HUES6 (cell line): ENCODE measurements around the gene ABTB2.
A peak's percentile ranks its signal among the peaks of the same experiment; 100 is the strongest.

Source experiments
- H3K27ac ChIP-seq: 2 replicates; pipeline ENCODE4 v1.7.0; 2013; ENCODE audit warnings: low read depth, mild to moderate bottlenecking, low read length, inconsistent platforms
- H3K27me3 ChIP-seq: 2 replicates; pipeline ENCODE4 v1.6.1; 2013; ENCODE audit warnings: low read length; ENCODE audit not compliant: control insufficient read depth, insufficient read depth
- H3K36me3 ChIP-seq: 2 replicates; pipeline ENCODE4 v1.6.1; 2013; ENCODE audit warnings: low read length; ENCODE audit not compliant: control insufficient read depth, insufficient read depth
- H3K4me1 ChIP-seq: 2 replicates; pipeline ENCODE4 v1.6.1; 2013; ENCODE audit warnings: low read length; ENCODE audit not compliant: control insufficient read depth, insufficient read depth
- H3K4me3 ChIP-seq: 2 replicates; pipeline ENCODE4 v1.5.1; 2013; ENCODE audit warnings: low read depth, low read length
- H3K9ac ChIP-seq: one replicate; pipeline ENCODE4 v1.6.1; 2013; ENCODE audit warnings: mild to moderate bottlenecking, low read length
- H3K9me3 ChIP-seq: 2 replicates; pipeline ENCODE4 v1.6.1; 2013; ENCODE audit warnings: low read depth, low read length; ENCODE audit not compliant: control insufficient read depth, insufficient read depth

Gene ABTB2

GRCh38 chr11:34124885-34125668, 232.7 kb downstream of the ABTB2 start:
- Histone ChIP-seq H3K4me3 (no peak overlapping the region), H3K36me3 (peaks cover 88% of the 10 kb centered on the region)

GRCh38 chr11:34120651-34121050, 237.2 kb downstream of the ABTB2 start:
- H3K27ac ChIP-seq: no peak overlapping the region

More at GRCh38 chr11:34124885-34125668, 232.7 kb downstream of the ABTB2 start:
- H3K27me3 ChIP-seq: no peaks in the 10 kb centered on the region
- H3K9ac ChIP-seq: no peak overlapping the region
- no peaks in the 10 kb centered on the region for H3K4me1 ChIP-seq
- no peak overlapping the region for H3K27ac ChIP-seq
- H3K9me3 ChIP-seq: no peaks in the 10 kb centered on the region

GRCh38 chr11:34114471-34114870, 243.3 kb downstream of the ABTB2 start:
- H3K4me1 ChIP-seq: no peaks in the 10 kb centered on the region
- H3K27ac ChIP-seq: no peak overlapping the region
- H3K9me3 ChIP-seq: no peaks in the 10 kb centered on the region
- H3K27me3 ChIP-seq: no peaks in the 10 kb centered on the region
- H3K4me3 ChIP-seq: no peak overlapping the region
- no peak overlapping the region for H3K9ac ChIP-seq
- H3K36me3 ChIP-seq: peaks cover 96% of the 10 kb centered on the region

More at GRCh38 chr11:34120651-34121050, 237.2 kb downstream of the ABTB2 start:
- H3K36me3 ChIP-seq: peaks cover 91% of the 10 kb centered on the region
- no peaks in the 10 kb centered on the region for H3K4me1 ChIP-seq
- H3K9ac ChIP-seq: no peak overlapping the region
- H3K9me3 ChIP-seq: no peaks in the 10 kb centered on the region
- H3K4me3 ChIP-seq: no peak overlapping the region
- H3K27me3 ChIP-seq: no peaks in the 10 kb centered on the region

GRCh38 chr11:34114014-34114413, 243.8 kb downstream of the ABTB2 start:
- no peak overlapping the region for H3K9ac ChIP-seq
- peaks cover 96% of the 10 kb centered on the region for H3K36me3 ChIP-seq

GRCh38 chr11:34111722-34112270, 246.0 kb downstream of the ABTB2 start:
- H3K27ac ChIP-seq: no peak overlapping the region
- 0 out of 2 replicates have a peak, but pooled peaks cover 2% of the 10 kb centered on the region for H3K4me1 ChIP-seq
- no peak overlapping the region for H3K9ac ChIP-seq
- H3K9me3 ChIP-seq: no peaks in the 10 kb centered on the region
- no peaks in the 10 kb centered on the region for H3K27me3 ChIP-seq
- peaks cover 86% of the 10 kb centered on the region for H3K36me3 ChIP-seq
- no peak overlapping the region for H3K4me3 ChIP-seq

More at GRCh38 chr11:34114014-34114413, 243.8 kb downstream of the ABTB2 start:
- no peak overlapping the region for H3K4me3 ChIP-seq
- H3K27ac ChIP-seq: no peak overlapping the region
- H3K4me1 ChIP-seq: no peaks in the 10 kb centered on the region
- no peaks in the 10 kb centered on the region for H3K9me3 ChIP-seq
- no peaks in the 10 kb centered on the region for H3K27me3 ChIP-seq

GRCh38 chr11:34105957-34106504, 251.8 kb downstream of the ABTB2 start:
- Histone ChIP-seq H3K36me3 (peaks cover 40% of the 10 kb centered on the region), H3K27me3 (no peaks in the 10 kb centered on the region), H3K9ac (peak overlapping the region; percentile 94), H3K4me1 (peaks cover 7% of the 10 kb centered on the region; the same call in 1 of the 2 replicates), H3K4me3 (peak overlapping the region; percentile 73), H3K9me3 (no peaks in the 10 kb centered on the region), H3K27ac (peak overlapping the region; percentile 47; the same call in 1 of the 2 replicates)

GRCh38 chr11:34105079-34105956, 252.5 kb downstream of the ABTB2 start, which contains the start of gene NAT10:
NAT10 (plus strand) TSS chr11:34105629; CDS start chr11:34108226, 2,597 bp downstream.
- peaks cover 7% of the 10 kb centered on the region; the same call in 1 of the 2 replicates for H3K4me1 ChIP-seq
- no peaks in the 10 kb centered on the region for H3K9me3 ChIP-seq
- H3K36me3 ChIP-seq: peaks cover 39% of the 10 kb centered on the region

GRCh38 chr11:34104680-34105078, 253.1 kb downstream of the ABTB2 start:
- H3K9me3 ChIP-seq: no peaks in the 10 kb centered on the region
- peak overlapping the region; percentile 94 for H3K9ac ChIP-seq
- H3K27me3 ChIP-seq: no peaks in the 10 kb centered on the region
- H3K36me3 ChIP-seq: peaks cover 39% of the 10 kb centered on the region
- H3K4me3 ChIP-seq: peak overlapping the region; percentile 73
- peaks cover 7% of the 10 kb centered on the region; the same call in 1 of the 2 replicates for H3K4me1 ChIP-seq
- H3K27ac ChIP-seq: peak overlapping the region; percentile 73

More at GRCh38 chr11:34105079-34105956, 252.5 kb downstream of the ABTB2 start, which contains the start of gene NAT10:
- peak within 1 kb of the TSS; percentile 73 for H3K4me3 ChIP-seq
- peak within 1 kb of the TSS; percentile 94 for H3K9ac ChIP-seq
- H3K27me3 ChIP-seq: no peaks in the 10 kb centered on the region
- H3K27ac ChIP-seq: peak within 1 kb of the TSS; percentile 73
